Measurements from ENCODE around the gene GRXCR1. TPM values are rescaled to one million over a fixed set of nuclear protein-coding genes. Genes with fewer than 3 reads are reported as not detected.
A peak's percentile ranks its signal among the peaks of the same experiment; 100 is the strongest.

The GRXCR1 gene
- total RNA-seq, 6 experiments from 2014 or later, result not detected

DNA sequence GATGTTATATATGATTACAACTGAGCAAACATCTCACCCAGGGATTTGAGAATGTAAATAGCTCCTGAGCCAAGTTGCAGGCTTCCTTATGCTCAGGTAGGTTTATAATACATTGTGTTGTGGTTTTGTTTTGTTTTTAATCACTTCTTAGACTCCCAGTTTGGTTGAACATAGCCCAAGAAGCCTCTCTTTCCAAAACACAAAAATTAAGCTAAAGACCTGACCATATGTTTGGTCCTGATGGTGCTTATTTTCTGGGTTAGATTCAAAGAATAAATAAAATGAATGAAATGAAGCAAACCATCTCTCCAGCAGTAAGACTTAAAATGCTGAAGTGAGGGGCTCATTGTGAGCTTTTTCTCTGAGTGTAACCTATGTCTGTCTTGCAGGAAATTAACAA is 93.5 kb downstream of the GRXCR1 start:
- no peak overlapping the region for H3K4me3 Mint-ChIP-seq
- no peak for TF ChIP-seq CTCF (IDR thresholded peaks at IDR 0.05)
- H3K4me1 Mint-ChIP-seq (ENCODE audit: low read depth), result no peaks in the 10 kb centered on the region
- no peaks in the 10 kb centered on the region for H3K36me3 Mint-ChIP-seq (ENCODE audit: low read depth)
- no peak overlapping the region for H3K27ac Mint-ChIP-seq
- DNase-seq, result no peak
- peaks cover 25% of the 10 kb centered on the region for H3K9me3 Mint-ChIP-seq
- no peaks in the 10 kb centered on the region; the same call in none of the 2 replicates for H3K27me3 Mint-ChIP-seq (ENCODE audit: insufficient read depth)

- H3K4me1 Mint-ChIP-seq (ENCODE audit: low read depth), result no peaks in the 10 kb centered on the region
- no peak overlapping the region for H3K4me3 Mint-ChIP-seq
- H3K27ac Mint-ChIP-seq, result no peak overlapping the region
- no peaks in the 10 kb centered on the region; the same call in 1 of the 2 replicates for H3K36me3 Mint-ChIP-seq (ENCODE audit: low read depth)
- peak; percentile 76 for TF ChIP-seq CTCF (IDR thresholded peaks at IDR 0.05)
- peaks cover 10% of the 10 kb centered on the region; the same call in 1 of the 2 replicates for H3K9me3 Mint-ChIP-seq
- H3K27me3 Mint-ChIP-seq (ENCODE audit: insufficient read depth), result no peaks in the 10 kb centered on the region
- no peak for DNase-seq
Observed at GRCh38 chr4:42995343-42995944, 102.9 kb downstream of the GRXCR1 start.

DNA sequence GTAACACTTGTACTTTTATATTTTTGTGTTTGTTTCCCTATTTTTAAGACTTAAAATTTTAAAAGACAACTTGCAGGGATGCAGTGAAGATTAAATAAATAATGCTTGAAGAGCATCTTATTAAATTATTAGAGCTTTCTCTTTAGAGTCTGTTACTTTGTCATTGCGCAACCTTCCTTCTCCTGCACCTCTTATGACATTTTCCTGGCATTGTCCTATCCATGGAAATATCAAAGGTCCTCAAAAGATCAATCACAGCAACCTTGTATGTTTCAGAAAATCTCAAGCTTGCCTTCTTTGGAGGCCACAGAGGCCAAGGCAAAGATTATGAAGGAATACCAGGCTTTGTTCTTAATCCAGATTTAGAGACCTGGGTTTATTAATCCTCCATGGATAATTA is 116.3 kb downstream of the GRXCR1 start:
- Mint-ChIP-seq H3K27me3 (ENCODE audit: insufficient read depth) (no peaks in the 10 kb centered on the region), H3K27ac (no peak overlapping the region), H3K36me3 (ENCODE audit: low read depth) (no peaks in the 10 kb centered on the region), H3K4me1 (ENCODE audit: low read depth) (no peaks in the 10 kb centered on the region), H3K4me3 (no peak overlapping the region), H3K9me3 (peaks cover 36% of the 10 kb centered on the region)
- no peak for TF ChIP-seq CTCF (IDR thresholded peaks at IDR 0.05)
- DNase-seq, result no peak

DNA sequence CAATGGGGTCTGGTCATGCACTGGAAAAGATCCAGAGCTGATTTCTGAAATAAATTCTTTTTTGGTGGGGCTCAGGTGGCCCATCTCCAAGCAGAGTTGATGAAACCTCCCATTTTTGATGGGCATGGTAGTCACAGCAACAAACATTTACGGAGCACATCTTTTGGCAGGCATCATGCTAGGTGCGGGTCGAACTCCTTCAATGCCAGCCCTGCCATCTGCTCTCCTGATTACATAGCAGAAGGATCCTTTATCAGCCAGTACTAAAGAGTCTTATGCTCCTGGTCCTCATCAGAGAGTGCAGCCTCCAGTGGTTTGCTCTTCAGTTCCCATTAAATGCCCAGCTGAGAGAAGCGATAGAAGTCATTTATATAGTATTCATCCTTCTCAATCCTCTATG is 121.7 kb downstream of the GRXCR1 start:
- no peaks in the 10 kb centered on the region for H3K27me3 Mint-ChIP-seq (ENCODE audit: insufficient read depth)
- H3K36me3 Mint-ChIP-seq (ENCODE audit: low read depth), result no peaks in the 10 kb centered on the region
- no peak overlapping the region for H3K27ac Mint-ChIP-seq
- no peak for DNase-seq
- no peak for TF ChIP-seq CTCF (IDR thresholded peaks at IDR 0.05)
- H3K4me1 Mint-ChIP-seq (ENCODE audit: low read depth), result no peaks in the 10 kb centered on the region
- peaks cover 17% of the 10 kb centered on the region for H3K9me3 Mint-ChIP-seq
- H3K4me3 Mint-ChIP-seq, result no peak overlapping the region

- H3K27me3 Mint-ChIP-seq (ENCODE audit: insufficient read depth), result no peaks in the 10 kb centered on the region
- H3K36me3 Mint-ChIP-seq (ENCODE audit: low read depth), result no peaks in the 10 kb centered on the region
- TF ChIP-seq CTCF (IDR thresholded peaks at IDR 0.05), result no peak
Observed at GRCh38 chr4:43041632-43042031, 149.1 kb downstream of the GRXCR1 start.

More at GRCh38 chr4:43041632-43042031, 149.1 kb downstream of the GRXCR1 start:
- Mint-ChIP-seq H3K4me1 (ENCODE audit: low read depth) (no peaks in the 10 kb centered on the region), H3K27ac (no peak overlapping the region), H3K9me3 (peaks cover 7% of the 10 kb centered on the region), H3K4me3 (no peak overlapping the region)
- no peak for DNase-seq

Measured in HFFc6 (cell line).